Stimulated activated CD4-positive, alpha-beta T cell treated with anti-CD3 and anti-CD28 coated beads, Interleukin-1b, Interleukin-23, amount 100 ng/mL, for 48 hours (primary cell): ENCODE measurements around the gene LRTM2.

ENCODE experiments used
- DNase-seq: peaks from one replicate; pipeline ENCODE4 v3.0.0-alpha.2; 2020

The LRTM2 gene

DNA sequence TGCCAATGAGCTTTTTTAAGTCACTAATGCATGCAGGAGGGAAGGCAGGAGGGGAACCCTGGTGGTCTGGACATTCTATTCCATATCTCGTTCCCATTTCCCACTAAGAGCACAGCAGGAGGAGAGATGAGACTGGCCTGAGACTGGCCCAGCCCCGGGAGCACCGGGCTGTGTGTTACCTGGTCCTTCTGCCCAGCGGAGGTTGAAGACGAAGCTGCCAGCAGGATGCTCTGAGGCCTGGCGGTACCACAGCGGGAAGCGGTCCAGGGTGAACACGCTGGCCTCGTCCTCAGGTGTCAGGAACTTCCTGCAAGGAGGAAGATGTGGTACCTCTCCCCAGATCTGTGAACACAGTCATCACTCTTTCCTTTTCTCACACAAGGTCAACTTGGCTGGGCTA lies 23.9 kb downstream of the LRTM2 start:
- no peak for DNase-seq

GRCh38 chr12:1844661-1845409 lies 24.5 kb downstream of the LRTM2 start:
- DNase-seq = no peak

DNA sequence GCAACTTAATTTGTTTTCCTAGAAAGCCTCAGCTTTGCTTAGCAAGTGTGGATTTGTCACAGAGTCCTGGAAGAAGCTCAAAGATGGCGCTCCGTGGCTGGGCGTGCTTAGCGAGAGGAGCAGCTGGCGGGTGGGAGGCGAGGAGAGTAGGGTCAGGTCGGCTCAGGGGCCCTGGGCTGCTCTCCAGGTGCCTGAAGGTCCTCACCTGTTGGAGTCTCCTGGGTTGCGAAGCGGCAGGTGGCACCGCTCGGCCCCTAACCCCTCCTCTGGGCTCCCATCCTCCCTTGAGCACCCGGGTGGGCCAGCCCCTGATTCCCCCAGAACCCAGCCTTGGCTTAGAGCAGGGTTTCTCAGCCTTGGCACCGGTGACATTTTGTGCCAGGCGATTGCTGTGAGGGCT lies 25.1 kb downstream of the LRTM2 start:
- DNase-seq = no peak

DNA sequence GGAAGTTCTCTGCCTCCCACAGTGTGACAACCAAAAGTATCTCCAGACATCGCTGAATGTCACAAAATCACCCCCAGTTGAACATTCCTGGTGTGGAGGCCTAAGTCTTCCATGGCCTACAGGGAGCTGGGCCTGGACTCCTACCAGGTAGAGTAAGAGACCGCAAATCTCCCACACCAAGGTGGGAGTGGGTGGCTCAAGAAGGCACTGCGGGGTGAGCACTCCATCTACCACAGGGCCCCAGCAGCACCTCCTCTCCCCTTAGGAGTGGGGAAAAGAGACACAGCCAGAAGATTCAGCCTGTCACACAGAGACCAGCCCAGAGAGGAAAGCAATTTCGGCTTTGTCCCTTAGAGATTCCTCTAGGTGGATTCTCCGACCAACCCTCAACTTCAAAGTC lies 25.5 kb downstream of the LRTM2 start:
- DNase-seq = no peak

- DNase-seq = no peak
Observed at GRCh38 chr12:1846421-1847405, 26.3 kb downstream of the LRTM2 start.

DNA sequence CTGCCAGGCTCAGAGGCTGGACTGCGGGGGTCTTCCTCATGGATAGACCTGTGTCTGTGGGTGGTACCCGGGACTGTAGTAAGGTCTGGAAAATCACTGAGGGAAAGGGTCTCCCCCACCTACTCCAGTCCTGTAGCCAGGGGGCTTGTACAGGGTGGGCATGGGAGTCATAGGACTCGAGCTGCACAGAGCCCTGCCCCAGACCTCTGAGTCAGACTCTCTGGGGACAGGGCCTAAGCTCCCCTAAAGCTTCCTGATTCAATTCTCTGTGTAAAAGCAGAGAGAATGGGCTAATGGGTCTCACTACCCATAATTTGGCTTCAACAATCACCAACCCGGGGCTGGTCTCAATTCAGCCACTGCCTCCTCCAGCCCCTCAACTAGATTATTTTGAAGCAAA lies 27.0 kb downstream of the LRTM2 start:
- DNase-seq = no peak

GRCh38 chr12:1848146-1848545 lies 27.8 kb downstream of the LRTM2 start:
- no peak for DNase-seq

DNA sequence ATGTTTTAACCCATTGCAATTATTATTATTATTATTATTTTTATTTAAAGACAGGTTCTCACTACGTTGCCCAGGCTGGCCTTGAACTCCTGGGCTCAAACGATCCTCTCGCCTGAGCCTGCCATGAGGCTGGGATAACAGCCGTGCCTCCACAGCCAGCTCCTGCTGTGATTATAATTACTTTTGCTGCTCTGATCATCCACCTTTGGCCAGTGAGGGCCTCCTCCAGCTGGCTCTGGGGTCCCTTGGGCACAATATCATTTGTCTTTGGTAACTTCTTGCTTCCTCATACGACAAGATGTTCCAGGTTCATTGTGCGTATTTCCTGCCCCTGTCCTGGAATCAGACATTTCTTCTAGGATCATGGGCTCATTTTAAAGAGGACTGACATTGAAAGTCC lies 28.4 kb downstream of the LRTM2 start:
- DNase-seq = no peak

DNA sequence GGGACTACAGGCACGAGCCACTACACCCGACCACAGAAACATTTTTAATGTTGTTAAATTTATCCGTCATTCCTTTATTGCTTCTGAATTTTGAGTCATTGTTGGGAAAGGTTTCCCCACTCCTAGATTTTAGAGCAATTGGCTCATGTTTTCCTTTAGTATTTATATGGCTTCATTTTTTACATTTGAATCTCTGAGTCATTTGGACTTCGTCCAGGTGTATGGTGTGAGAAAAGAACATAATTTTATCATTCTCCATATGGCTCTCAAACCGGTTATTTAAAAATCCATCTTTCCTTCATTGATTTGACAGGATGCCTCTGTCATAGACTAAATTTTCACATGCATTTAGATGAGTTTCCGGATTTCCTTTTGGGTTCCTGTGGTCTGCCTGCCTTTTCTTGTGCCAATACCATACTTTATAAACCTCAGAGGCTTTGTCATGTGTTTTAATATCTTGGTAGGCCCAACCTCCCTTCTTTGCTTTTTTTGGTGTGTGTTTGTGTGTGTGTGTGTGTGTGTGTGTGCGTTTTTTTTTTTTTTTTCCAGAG lies 30.9 kb downstream of the LRTM2 start:
- DNase-seq = no peak

GRCh38 chr12:1852076-1852475 lies 31.7 kb downstream of the LRTM2 start:
- no peak for DNase-seq

GRCh38 chr12:1853716-1854115 lies 33.4 kb downstream of the LRTM2 start:
- no peak for DNase-seq

DNA sequence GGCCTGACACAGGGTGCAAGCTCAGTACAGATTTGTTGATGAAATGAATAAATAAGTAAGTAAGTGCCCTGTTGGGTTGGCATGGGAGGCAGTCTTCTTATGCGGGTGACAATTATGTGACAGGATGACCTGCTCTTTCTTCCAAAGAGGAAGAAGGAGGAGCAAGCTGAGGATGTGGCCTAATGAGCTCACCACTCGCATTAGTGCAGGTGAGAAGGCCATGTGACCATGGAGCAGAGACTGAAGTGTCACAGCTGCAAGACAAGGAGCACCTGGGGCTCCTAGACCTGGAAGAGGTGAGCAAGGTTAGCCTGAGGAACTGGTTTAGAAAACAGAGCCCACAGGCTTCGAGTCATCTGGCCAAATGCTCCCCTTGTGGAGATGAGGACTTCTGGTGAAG lies 34.9 kb downstream of the LRTM2 start:
- no peak for DNase-seq

GRCh38 chr12:1857086-1857485 lies 36.7 kb downstream of the LRTM2 start:
- DNase-seq = no peak

- no peak for DNase-seq
Observed at GRCh38 chr12:1857821-1858220, 37.5 kb downstream of the LRTM2 start.

DNA sequence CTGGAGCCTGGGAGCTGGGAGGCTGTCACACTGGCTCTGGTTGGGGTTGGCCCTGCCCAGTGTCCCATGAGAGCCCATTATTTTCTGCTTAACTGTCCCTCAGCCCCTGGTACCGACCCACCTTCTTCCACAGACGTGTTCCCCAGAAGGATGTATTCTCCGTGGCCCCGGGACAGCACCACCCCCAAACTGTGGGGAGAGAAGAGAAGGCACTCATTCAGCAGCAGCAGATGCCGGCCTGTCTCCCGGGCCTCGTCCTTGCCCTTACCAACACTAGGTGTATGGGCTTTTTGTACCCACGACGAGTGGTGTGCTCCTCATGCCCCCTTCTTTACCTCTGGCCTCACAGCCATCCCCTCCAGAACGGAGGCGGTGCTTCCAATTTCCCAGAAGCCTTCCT lies 38.1 kb downstream of the LRTM2 start:
- no peak for DNase-seq

DNA sequence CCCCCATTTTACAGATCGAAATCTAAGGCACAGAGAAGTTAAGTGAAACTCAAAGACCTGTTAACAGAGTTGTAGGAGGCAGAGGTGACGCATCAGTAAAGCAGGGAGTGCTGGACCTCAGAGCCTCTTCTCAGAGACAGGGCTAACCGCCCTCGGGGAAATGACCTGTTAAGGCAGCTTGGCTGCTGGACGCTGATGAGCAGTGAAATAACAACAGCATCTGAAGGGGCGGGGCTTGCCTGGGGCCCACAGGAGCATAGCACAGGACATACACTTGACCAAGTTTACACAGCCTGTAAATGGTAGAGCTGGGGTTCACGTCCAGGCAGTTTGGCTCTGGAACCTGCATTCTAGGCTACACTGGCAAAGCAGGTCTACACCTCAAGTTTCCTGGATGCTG lies 39.3 kb downstream of the LRTM2 start:
- DNase-seq = no peak

DNA sequence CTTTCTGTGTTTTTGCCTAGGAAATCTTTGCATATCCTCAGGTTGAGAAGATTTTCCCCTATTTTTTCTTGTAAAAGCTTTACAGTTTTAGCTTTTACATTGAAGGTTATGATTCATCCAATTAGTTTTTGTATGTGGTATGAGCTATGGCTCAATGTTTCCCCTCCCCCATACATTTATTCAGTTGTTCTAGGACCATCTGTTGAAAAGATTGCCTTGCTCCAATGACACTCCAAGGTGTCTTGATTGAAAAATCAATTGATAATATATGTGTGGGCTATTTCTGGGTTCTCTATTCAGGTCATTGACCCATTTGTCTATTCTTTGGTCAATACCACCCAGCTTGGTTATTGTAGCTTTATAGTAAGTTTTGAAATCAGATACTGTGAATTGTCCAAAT lies 42.6 kb downstream of the LRTM2 start:
- DNase-seq = no peak

DNA sequence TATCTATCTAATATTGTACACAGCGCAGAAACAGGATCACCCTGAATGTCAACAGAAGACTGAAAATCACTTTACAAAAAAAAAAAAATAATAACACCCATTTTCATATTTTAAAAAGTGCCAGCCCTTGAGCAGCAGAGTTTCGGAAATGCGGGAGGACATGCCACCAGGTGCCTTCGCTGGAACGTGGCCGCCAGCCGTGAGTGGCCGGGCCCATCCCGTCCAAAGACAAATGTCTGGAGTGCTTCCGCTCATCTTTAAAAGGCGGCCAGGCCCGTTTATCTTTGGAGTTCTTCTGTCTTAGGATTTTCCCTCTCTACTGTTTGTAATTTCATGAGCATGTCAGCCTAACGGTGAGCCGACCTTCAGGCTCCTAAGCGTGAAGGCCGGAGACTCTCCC lies 43.5 kb downstream of the LRTM2 start:
- no peak for DNase-seq

- no peak for DNase-seq
Observed at GRCh38 chr12:1864456-1864855, 44.1 kb downstream of the LRTM2 start.

- DNase-seq = no peak
Observed at GRCh38 chr12:1864867-1865266, 44.5 kb downstream of the LRTM2 start.

- DNase-seq = no peak
Observed at GRCh38 chr12:1865284-1865866, 45.0 kb downstream of the LRTM2 start.

DNA sequence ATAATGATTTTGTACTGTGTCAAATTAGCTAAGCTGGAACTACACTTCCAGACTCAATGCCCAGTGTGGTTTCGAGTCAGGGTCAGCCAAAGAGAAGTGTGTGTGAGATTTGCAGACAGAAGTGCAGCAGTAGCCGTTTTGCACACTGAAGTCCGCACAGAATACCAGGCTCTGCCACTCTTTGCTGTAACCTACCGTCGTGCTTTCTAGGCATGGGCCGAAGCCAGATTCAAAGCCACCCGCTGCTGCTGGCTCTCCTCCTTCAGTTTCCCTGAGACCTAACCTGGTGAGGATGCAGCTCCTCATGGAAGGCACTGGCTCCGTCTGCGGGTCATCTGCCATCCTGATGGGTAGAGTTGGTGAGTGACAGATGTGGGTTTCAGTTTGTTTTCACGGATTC lies 48.8 kb downstream of the LRTM2 start:
- no peak for DNase-seq

- DNase-seq = no peak
Observed at GRCh38 chr12:1870086-1870485, 49.7 kb downstream of the LRTM2 start.
